Fibroblast of villous mesenchyme (primary cell): ENCODE data around the gene KANSL3. TPM values are rescaled to one million over a fixed set of nuclear protein-coding genes. Genes with fewer than 3 reads are reported as not detected.

Experiments
- DNase-seq: peaks from one replicate; pipeline ENCODE4 v3.0.0-alpha.2; 2010; ENCODE audit warnings: low read depth
- H3K4me3 ChIP-seq: 2 replicates; pipeline ENCODE4 v1.5.1; 2011; ENCODE audit warnings: low read depth, mild to moderate bottlenecking, low read length
- CTCF ChIP-seq: IDR thresholded peaks from 2 replicates; pipeline ENCODE4 v1.5.1; 2012; ENCODE audit warnings: low read depth, mild to moderate bottlenecking, low read length; ENCODE audit not compliant: insufficient read depth
- total RNA-seq: library from RNA; depleted of rRNA; stranded (reverse); fragments of >200 nt; gene quantifications from 2 replicates; pipeline ENCODE4 v1.2.3, GENCODE V29; 2012

Gene KANSL3
- total RNA-seq, 1 donor = 35.4 TPM

GRCh38 chr2:96549967-96550786, 87.9 kb downstream of the KANSL3 start:
- no peak for DNase-seq
- H3K4me3 ChIP-seq = no peak overlapping the region
- TF ChIP-seq CTCF = no peak

- DNase-seq = no peak
- no peak for TF ChIP-seq CTCF
- H3K4me3 ChIP-seq = no peak overlapping the region
Observed at GRCh38 chr2:96549466-96549785, 88.7 kb downstream of the KANSL3 start.

- H3K4me3 ChIP-seq = no peak overlapping the region
- no peak for TF ChIP-seq CTCF
- DNase-seq = no peak
Observed at GRCh38 chr2:96548558-96549465, 89.3 kb downstream of the KANSL3 start.

GRCh38 chr2:96547731-96548171, 90.4 kb downstream of the KANSL3 start:
- peak; percentile 15 for DNase-seq
- H3K4me3 ChIP-seq = no peak overlapping the region
- no peak for TF ChIP-seq CTCF

- DNase-seq = no peak
- TF ChIP-seq CTCF = no peak
- H3K4me3 ChIP-seq = no peak overlapping the region
Observed at GRCh38 chr2:96547203-96547641, 90.9 kb downstream of the KANSL3 start.

- TF ChIP-seq CTCF = no peak
- H3K4me3 ChIP-seq = no peak overlapping the region
- no peak for DNase-seq
Observed at GRCh38 chr2:96546797-96547196, 91.3 kb downstream of the KANSL3 start.
